NCI-H2107 treated with DMSO at 0.1 percent for 48 hours (cell line): ENCODE data around the gene APBA2.

ENCODE experiments used
- DNase-seq: peaks from one replicate; lab custom pipeline; 2025; ENCODE audit not compliant: unreplicated experiment; lab: John Stamatoyannopoulos, UW

APBA2 gene

GRCh38 chr15:29128671-29129070 lies 242.9 kb downstream of the APBA2 start:
- no peak for DNase-seq

DNA sequence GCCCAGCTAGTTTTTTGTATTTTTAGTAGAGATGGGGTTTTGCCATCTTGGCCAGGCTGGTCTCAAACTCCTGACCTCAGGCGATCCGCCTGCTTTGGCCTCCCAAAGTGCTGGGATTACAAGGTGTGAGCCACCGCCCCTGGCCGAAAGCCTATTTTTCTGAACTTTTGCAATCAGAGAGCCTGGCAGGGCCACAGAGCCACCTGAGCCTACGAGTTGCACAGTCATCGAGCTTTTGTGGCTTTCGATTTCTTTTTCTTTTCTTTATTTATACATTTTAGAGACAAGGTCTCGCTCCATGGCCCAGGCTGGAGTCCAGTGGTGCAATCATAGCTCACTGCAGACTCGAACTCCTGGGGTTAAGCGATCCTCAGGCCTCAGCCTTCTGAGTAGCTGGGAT lies 243.4 kb downstream of the APBA2 start:
- no peak for DNase-seq

- no peak for DNase-seq
These were observed 244.2 kb downstream of the APBA2 start for GRCh38 chr15:29129926-29130325.

DNA sequence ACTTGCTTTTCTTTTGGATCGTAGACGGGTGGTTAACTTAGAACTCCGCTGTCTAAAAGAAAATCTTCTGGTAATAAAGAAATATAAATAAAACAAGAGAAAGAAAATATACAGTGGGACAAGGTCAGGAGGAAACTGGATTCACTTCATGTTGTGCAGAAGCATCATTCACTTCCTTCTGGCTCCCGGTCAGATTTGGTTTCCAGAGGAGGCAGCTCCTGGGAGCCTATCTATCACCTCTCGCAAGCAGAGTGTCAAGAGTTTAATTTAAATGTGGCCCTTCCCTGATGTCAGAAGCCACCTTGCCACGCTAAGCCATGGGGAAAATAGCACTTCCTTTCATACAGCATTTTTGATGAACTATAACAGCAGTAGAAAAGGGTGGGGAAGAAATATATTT lies 244.7 kb downstream of the APBA2 start:
- no peak for DNase-seq

- no peak for DNase-seq
These were observed 245.4 kb downstream of the APBA2 start for GRCh38 chr15:29130951-29131839.

GRCh38 chr15:29131840-29132420 lies 246.2 kb downstream of the APBA2 start:
- DNase-seq = no peak

GRCh38 chr15:29132735-29133181 lies 247.0 kb downstream of the APBA2 start:
- DNase-seq = no peak

- DNase-seq = no peak
These were observed 247.5 kb downstream of the APBA2 start for GRCh38 chr15:29133321-29133720.

DNA sequence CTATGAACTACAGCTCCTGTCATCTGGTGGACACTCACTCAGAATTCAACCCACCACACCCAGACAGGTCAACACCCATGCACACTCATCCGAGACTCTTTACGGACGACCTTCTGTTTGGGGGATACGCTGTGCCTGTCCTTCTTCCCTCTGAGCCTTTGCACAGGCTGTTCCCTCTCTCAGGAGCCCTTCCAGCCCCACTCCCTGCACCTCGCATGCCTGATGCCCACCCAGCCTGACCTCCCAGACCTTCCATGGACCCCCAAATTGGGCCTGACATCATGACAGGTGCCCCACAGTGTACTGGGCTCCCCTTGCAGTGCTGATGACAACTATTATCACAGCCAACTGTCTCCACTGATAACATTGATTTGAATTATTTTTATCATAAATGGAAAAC lies 248.0 kb downstream of the APBA2 start:
- no peak for DNase-seq

GRCh38 chr15:29134239-29134638 lies 248.5 kb downstream of the APBA2 start:
- no peak for DNase-seq

DNA sequence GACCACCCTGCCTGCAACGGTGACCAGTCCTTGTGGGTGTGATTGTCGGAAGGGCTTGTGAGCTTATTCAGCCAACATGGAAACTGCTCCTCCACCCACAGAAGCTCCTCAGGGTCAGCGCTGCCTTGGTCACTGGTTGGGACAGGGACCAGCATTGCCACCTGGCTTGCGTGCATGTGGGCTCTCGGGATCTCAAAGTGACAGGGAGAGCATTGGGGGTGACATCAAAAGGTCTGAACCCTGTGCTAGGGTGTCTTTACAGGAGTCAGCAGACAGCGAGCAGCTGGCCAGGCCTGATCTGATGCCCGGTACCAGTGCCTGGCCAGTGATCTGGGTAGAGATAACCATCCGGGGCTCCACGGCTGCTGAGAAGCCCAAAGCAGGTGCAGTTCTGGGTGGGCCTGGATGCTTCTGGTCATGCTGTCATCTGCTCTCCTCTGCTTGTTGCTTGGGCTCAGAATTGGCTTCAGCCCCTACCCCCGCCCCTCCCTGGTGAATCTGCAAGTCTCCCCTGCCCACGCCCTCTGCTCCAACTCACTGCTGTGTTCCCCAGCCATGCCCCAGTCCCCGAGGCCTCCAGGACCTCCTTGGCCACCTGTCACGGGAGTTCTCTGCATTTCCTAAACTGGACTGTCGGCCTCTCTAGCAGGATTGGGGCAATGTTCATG lies 249.0 kb downstream of the APBA2 start:
- DNase-seq = no peak

DNA sequence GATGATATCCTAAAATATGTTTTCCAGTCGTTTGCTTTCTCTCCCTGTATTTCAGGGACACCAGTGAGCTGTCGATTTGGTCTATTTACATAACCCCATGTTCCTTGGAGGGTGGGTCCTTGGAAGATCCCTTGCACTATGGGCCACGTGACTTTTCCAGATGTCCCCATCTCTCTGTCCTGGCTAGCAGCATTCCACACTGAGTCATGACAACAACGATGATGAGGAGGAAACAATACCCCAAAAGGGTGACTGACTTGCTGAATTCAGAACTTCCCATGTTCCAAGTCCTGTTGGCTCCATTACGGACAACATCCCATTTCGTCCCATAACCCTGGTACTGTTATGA lies 249.5 kb downstream of the APBA2 start:
- DNase-seq = no peak

DNA sequence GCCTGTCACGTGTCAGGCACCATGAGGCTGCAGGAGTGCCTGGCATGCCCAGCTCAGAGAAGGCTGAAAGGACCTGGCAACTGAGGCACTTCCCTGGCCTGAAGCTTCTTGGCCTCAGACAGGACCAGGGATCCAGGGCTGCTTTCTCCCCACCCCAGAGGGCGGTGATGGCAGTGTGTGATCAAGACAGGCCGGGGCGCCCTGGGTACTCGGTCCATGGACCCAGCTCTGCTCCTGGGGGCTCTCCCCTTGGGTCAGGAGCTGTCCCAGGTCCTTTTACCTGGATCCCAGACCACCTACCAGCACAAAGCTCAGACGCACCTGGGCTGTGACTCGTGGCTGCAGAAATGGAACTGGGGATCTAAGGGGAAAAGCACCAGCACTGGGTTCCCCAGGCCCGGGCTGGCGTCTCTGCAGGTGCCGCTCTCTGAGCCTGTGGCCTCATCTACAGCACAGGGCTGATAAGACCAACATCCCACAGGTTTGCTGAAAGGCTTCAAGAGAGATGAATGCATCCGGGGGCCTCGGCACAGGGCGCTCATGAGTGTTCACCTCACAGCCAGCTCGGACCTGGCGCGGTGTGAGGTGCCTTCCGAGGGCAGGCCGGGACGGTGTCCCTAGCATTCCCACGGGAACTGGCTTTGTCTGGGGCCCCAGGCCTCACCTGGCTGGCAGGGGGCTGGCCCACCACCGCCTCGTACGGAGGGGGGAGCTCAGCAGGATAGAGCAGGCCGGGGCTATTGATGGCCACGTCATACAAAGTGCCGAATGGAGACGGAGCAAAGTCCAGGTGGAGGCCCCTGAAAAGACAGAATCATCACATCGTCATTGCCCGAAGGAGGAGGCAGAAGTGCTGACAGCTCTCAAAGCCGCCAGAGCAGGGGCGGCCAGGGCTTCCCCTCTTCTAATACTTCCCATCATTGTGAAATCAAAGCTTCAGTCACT lies 250.2 kb downstream of the APBA2 start:
- no peak for DNase-seq

DNA sequence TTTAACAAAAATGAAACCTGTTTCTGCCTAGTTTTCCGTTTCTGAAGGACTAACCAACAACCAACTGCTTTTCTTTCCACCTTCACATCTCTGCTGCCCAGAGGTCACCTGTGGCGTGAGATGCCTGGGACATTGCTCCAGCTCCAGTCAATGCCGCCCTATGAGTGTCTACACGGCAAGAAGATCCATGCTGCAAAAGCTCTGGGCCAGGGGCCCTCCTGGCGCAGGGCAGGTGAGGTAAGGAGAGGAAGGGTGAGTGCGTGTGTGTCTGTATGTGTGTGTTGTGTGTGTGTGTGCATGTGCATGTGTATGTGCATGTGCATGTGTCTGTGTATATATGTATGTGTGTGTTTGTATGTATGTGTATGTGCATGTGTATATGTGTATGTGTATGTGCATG lies 252.5 kb downstream of the APBA2 start:
- no peak for DNase-seq

- DNase-seq = no peak
These were observed 253.3 kb downstream of the APBA2 start for GRCh38 chr15:29139072-29139471.

- no peak for DNase-seq
These were observed 254.0 kb downstream of the APBA2 start for GRCh38 chr15:29139540-29140459.

- no peak for DNase-seq
These were observed 254.9 kb downstream of the APBA2 start for GRCh38 chr15:29140475-29141307.

DNA sequence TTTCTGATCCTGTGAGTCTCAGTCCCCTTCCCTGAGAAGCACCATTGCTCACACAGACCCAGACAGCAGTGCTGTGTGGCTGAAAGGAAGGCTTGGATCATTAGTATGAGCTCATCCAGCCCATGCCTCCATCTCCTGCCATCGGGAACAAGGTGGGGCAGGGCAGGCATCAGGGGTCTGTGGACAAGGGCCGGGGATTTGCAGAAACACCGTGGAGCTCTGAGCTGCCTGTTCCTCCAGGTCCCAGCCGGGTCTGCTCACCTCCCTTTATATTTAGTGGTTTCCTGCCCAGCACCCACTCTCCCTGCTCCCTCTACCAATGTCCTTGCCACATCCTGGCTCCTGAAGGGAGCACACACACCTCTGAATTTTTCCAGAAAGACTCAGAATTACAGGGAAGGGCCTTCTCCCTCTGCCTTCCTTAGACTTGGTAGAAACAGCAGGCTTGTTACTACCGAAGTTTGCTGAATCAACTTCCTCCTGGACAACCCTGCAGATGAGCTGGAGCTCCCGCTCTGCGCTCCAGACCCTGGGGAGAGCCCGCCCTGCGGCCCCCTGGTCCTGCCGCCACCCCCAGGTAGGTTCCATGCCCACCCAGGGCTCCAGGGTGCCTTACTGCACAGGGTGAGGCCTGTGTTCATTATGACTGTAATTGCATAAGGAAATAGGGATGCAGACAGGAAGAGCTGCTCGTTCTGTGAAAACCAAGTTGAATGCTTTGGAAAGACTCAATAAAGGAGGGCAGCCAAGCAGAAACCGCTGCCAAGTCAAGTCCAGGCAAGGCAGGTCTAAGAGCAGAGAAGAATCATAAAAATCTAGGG lies 255.7 kb downstream of the APBA2 start:
- no peak for DNase-seq
